GM19023 (cell line): ENCODE measurements around the gene FOXP1.

ENCODE experiments used
- ATAC-seq: cut with Tn5 transposase; IDR thresholded peaks from one replicate; pipeline ENCODE4 v1.9.1; 2021; ENCODE audit warnings: mild to moderate bottlenecking, moderate library complexity; ENCODE audit not compliant: unreplicated experiment

FOXP1 gene

DNA sequence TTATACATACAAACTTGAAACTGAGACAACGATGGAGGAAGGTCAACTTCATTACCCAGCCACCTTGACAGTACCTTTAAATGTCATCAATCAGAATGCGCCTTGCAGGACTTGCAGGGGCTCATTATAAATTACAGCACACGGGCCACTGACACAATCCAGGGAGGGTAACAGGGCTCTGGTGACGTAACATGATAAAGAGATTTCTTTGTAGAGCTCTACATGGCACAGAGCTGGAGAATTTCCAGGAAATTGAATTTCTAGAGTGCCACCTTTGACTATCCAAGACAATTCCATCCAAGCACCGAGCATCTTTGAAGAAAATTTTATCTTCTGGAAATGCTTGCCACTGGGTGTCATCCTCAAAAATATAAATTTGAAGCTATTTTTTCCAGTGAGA lies 486.0 kb downstream of the FOXP1 start:
- no peak for ATAC-seq

DNA sequence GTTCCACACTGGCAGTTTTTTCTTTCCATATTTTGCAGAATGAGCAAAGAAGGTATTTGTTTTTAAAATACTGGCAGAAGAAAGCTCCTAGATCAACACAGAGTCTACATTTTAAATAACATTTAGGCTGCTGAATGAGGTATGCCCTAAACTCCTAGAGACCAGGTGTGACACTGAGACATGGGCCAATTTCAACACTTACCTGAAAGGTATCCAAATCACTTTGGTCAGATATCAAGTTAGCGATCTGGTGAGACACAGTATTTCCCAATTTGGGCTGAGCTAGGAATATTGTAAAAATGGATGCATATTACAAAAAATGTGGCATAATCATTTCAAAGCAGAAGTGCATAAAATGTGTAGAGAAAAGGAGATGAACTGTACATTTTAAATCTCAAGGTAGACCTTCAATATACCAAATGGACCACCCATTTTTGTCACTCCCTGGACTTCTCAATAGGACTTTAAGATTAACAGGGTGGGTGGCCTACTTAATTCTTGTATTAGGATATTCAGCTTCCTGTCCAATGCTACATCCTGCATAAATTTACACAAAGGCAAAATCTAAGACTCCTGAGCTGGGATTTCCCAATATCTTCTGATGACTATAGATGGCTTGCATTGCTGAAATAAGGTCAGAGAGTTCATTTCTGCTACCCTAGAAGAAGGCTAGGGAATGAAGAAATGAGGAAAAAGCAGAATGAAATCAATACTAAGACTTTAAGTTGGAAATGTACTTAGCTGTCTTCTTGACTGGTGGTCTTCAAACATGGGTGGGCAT lies 487.8 kb downstream of the FOXP1 start:
- ATAC-seq: no peak

DNA sequence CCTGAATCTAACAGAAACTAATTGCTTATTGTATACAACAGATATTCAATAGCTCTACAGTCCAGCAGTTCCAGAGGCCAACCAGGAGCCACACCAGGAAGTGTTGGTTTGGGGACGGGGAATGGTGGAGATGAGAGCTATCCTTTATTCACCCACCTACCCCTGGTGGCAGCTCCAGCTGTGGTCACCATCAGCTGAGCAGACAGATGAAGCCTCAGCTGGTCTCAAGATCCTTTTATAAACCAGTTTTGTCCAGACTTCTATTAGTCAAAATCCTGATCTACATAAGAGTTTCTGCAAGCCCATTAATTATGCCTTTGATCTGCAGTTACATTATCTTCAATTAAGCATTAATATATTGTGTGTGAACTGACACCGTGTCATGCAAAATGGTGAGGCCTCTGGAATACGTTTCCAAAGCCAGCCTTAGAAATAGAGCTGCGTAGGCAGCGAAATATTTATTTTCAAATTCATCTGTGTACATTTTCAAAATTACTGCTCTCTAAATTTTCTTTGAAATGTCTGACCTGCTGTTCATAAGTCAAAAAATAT lies 488.8 kb downstream of the FOXP1 start:
- no peak for ATAC-seq

DNA sequence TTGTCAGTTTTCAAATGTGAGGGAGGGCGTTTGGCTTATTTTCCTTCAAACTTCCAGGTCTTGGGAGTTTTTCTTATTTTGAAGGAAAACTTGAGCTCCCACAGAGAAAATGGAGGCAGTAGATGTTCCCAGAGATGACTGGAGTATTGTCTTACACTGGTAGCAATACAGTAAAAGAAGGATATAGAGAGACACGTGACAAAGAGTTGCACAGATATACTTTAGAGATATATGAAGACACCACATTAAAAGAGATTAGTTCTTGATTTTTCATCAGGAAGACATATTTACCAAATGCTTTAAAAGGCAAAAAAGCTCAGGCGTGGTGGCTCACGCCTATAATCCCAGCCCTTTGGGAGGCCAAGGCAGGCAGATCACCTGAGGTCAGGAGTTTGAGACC lies 490.9 kb downstream of the FOXP1 start:
- no peak for ATAC-seq

DNA sequence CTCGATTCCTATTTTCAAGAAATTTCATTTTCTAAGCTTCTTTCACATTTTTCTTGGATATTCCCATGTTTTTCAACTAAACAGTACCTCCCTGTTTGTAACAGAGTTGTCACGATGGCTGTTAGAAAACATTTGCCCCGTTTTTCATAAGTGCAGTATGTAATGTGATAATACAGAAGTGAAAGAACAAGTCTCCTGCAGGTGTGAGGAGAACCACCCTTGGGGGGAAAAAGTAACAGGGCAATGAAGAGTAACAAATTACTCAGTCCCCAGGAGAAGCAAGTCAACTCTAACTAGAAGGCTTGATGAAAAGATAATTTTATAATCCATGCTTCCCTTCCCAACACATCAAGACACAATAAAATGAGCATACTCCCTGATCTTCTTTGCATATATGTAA lies 493.3 kb downstream of the FOXP1 start:
- ATAC-seq: no peak

DNA sequence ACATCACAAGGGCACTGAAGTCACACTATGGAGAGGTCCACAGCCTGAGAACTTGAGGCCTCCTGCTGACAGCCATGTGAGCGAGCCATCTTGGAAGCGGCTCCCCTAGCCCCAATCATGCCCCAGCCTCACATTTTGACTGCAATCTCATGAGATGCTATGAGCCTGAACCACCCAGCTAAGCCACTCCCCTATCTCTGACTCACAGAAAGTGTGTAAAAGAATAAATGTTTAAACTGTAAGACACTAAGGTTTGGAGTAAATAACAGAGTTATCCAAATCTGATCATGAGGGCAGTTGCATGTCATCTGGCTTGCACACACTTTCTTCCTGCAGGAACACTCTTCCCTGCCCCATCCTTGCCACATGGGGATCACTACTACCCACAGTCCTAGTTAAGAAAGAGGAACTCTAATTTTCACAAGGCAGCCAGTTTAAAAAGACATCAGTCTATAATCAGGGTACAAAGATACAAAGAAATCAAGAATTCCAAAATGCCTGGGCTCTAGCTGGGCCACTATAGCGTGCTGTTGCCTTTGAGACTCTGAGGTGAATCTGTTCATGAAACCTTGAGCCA lies 494.2 kb downstream of the FOXP1 start:
- ATAC-seq: no peak

DNA sequence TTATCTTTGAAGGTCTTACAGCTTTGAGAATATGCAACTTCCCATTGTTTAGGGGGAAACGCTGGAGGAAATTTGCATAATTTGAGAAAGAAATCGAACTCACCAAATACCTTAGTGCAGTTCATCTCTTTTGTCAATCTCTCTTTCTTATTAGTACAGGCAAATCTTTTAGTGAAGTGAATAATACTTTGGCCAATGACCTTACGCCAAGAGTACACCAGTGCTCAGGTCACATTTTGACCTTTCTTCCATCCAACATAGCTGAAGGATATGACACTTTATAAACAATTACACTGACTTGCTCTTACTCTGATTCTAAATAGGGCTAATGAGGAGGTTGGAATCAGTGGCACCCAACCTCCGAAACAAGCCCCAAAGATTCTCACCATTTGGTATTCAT lies 494.8 kb downstream of the FOXP1 start:
- no peak for ATAC-seq

DNA sequence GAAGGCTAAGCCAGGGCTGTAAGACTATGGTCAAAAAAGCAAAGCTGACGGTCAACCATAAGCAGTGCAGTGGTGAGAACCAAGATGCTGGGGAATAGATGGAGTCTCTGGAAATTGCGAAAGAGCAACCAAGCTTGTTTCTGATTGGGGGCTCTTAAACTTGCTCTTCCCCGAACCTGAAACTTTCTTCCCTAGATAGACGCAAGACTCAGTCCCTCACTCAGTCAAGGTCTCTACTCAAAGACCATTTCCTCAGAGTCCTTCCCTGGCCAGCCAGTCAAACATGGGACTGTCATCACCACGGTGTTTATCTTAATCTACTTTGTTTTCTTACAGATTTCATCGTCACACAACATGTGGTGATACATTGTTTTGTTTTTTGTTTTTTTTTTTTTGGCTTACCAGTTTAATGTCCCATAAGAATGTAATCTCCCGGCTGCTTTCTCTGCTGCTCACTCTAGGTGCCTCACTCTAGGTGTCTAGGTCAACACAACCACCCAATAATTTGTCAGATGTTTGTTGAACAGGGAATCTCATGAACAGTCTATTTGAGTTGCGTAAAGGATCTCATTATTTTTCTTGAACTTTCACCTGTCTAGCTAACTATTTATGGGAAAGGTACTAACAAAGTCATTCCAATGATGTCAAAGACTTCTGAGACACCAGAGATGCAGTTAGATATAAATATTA lies 495.4 kb downstream of the FOXP1 start:
- ATAC-seq: no peak

DNA sequence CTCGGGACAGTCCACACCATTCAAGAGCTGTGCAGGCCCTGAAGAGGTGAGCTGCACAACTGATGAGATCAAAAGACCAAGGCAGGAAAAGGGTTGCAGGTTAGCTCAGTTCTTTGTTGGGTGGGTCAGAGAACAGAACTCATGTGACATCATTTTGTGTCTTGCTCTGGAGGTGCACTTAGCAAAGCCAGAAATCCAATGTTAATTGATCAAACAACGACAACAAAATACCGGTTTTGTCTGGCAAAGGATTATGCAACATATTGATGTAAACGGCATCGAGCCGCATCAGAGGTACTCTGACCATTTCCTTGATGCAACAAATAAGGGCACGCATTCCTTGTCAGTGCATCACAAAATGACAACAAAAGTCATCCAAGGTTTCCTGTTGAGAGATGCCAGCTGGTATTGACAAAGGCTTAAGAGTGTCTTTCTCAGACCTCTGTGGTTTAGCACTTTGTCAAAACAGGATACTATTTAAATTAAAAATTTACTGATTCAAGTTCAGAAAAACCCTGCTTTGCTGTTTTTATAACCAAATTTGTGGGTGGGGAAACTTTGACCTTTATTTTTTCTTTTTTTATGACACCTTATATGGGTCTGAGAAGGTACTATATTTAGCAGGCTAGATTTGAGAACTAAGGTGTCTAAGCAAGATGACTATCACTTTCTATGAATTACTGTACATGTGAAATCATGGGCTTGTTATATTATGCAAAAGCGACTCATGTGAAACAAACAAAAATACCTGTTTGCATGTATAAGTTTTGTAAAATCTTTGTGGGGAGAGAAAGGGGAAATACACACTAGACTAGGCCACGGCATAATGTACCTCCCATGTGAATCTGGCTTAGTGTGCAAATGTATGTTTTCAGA lies 496.1 kb downstream of the FOXP1 start:
- ATAC-seq: peak; percentile 89

DNA sequence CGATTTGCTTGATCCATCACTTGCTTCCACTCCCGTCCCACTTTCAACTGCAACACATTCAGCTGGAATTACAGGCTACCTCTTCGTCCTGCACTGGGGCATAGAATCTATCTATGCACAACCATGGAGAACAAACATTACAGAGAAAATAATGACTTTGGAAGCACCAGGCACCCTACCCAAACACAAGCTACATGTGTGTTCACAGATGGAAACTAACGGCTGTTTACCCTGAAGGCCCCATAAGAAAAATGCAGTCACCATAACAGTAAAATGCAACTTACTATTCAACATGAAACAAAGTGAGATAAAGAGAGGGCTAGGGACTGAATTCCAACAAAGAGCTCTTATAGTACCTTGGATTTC lies 496.8 kb downstream of the FOXP1 start:
- no peak for ATAC-seq

DNA sequence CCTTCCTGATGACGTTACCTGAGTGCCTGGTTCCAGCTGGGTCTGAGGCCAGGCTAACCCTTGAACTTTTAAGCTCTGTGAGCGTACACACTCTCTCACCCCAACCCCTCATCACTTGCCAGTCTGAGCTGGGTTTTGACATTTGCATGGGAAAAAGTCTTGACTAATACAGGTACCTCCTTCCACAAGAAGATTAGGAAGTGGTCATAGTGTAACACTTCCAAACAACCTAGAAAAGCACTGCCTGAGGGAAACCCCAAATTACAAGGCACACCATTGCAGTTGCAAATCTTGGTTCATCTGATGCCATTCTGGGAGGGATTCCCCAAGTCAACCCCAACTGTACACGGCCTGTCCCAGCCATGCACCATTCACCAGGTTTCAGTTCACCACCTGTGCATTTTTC lies 499.8 kb downstream of the FOXP1 start:
- no peak for ATAC-seq

DNA sequence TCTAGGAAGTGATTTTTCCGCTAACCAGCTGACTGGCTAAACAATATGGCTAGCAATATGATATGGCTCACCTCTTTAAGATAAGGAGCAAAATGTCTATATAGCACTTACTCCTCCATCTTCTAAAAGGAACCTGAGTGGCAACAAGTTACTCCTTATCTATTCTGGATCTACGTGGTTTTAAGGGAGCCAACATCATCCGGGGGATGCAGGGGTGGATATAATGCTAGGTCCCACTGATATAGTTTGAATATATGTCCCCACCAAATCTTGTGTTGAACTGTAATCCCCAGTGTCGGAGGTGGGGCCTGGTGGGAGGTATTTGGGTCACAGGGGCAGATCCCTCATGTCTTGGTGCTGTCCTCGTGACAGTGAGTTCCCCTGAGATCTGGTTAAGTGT lies 500.7 kb downstream of the FOXP1 start:
- no peak for ATAC-seq

DNA sequence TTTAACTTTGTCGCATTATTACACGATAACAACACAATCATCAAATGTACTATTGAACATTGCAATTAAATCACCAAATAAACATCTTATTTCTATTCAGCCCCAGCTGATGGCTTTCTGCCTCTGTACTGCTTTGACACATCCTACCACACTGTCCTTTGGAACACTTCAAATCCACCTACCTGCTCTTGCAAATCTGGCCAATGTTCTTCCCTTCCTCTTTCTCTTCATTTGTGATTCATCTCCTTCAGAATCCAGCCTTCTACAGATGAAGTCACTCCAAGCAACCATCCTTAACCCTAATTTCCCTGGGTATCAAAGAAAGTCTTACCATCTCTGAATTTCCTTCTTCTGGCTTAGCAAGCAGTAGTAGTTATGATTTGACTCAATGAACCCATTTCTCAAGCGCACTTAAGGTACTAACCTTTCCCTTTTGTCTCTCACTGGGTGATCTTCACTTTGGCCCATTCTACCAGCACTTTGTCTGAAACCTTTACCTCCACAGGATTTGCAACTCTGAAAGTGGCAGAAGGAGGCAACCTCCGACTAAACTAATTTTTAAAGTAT lies 502.9 kb downstream of the FOXP1 start:
- ATAC-seq: no peak

DNA sequence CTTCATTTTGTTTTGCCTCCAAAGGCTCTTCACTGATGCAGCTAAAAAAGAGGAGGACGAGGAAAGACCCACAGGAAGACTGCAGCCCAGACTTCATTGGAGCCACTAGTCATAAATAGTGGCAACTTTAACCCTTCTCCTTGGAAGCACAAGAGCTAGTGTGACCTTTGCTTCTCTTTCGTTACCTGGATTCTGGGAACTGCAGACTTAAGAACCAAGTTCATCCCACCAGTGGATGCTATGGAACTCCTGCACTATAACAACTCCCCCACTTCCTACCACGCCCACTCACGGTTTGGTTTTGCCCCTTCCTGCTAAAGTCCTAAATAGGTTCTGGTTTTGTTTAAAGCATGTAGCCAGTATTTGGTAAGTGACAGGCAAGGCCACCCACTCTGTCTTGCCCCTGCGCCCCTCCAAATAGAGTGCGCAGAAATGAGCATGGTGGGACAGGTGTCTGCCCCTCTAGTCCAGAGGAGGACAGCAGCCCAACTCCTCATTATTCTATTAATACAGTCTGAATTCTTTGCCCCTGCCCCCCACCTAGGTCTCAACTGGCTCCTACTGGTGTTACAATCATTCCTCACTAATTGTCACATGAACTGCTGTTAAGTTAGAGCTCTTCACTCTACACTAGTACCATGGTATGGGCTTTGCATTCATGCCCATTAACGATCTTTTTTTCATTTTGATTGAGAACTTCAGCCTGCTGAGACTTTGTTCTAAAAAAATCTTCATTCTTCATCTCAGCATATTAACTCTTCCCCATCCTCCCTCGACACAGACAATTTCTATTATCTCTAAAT lies 504.6 kb downstream of the FOXP1 start:
- no peak for ATAC-seq

DNA sequence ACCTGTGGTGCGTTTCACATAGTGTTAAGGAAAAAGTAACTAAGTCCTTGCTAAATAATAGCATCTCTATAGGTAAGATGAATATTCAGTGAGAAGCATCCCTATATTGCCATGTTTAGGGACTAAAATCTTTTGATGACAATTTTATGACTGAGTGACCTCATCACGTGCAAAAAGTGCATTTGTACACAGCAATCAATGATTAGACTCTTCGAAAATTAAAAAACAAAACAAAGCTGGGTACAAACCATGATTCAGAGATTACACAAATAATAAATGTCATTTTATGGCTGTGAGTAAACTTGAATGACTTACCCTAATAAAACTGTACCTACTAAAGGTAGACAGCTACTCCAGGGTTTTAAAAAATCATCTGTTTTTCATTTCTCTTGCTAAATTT lies 505.3 kb downstream of the FOXP1 start:
- ATAC-seq: no peak

DNA sequence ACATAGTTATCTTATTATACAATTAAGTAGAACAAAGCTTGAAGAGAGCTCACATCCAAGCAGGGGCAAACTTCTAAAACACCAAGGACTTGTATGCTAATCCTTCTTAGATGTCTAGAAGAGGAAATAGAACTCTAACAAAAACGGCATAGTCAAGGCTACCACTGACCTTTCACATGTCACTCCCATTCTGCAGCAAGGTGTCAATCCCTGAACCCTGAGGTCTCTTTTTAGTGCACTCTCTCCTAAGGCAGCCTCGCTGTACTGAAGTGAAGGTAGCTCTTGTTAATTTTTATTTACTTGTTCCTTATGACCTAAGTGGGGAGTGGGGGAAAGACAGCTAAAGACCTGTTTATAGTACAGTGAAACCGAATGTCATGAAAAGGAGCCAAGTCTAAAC lies 506.5 kb downstream of the FOXP1 start:
- no peak for ATAC-seq

DNA sequence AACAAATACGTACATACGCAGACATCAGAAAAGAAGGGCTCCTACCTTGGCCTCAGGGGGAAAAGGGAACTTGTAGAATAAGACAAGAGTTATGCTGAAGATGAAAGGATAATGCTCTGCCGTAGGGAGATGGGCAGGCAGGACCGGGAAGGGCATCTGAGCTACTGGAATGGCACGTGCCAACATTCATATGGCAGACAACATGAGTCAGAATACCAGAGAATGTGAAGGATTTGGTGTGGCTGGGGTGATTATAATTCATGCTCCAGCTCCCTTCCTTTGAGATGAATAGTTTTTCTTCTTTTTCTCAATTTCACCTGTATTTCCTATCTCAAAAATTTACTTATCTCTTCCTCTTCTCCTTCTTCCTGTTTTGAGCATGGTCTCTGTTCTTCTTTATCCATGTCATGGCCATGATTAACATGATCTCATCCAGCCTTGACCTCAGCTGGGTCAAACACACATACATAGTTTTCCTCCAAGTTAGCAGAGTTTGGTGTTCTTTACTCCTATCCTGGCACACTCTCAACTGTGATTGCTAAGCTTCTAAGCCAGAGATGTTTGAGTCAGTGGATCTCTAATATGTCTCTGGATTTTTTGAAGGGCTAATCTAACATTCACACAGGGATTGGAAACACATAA lies 507.0 kb downstream of the FOXP1 start:
- ATAC-seq: no peak

DNA sequence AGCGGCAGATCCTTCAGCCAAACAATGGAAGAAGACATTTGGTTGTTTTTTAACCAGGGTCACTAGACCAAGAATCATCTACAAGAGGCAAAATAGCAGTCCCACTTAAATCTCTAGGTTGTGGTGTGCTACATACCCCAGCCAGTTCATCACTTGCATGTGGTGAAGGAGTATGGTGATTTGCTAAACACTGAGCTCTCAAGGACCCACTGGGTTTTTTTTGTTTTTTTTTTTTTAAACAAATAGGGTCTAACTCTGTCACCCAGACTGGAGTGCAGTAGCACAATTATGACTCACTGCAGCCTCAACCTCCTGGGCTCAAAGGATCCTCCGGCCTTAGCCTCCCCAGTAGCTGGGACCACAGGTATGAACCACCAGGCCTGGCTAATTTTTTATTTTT lies 508.0 kb downstream of the FOXP1 start:
- ATAC-seq: no peak

DNA sequence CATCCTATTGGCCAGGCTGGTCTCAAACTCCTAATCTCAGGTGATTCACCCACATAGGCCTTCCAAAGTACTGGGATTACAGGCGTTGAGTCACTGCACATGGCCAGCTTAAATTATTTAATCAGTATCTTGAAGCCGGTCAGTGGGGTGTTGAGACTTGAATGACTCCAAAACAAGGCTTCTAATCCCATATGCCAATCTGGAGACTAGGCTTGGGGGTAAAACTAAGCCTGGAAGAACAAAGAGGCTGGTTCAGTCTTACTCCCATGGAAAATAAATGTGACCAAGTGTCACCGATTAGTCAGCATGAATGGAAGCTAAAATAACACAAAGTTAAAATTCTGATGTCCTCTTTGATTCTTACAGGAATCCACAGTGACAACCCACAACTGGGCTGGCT lies 509.1 kb downstream of the FOXP1 start:
- ATAC-seq: no peak
